HG02678 (cell line): Measurements from ENCODE around the gene SPNS1.
A peak's percentile ranks its signal among the peaks of the same experiment; 100 is the strongest.
"Not testable (repeated sequence)": the region's sequence is repeated elsewhere in the genome, so short reads cannot be mapped to it uniquely, and the experiment has no call there.

Source experiments
- ATAC-seq: cut with Tn5 transposase; IDR thresholded peaks from one replicate; pipeline ENCODE4 v1.9.1; 2021; ENCODE audit warnings: mild to moderate bottlenecking, moderate library complexity; ENCODE audit not compliant: unreplicated experiment

The SPNS1 gene

GRCh38 chr16:28951410-28951943, 23.1 kb upstream of the SPNS1 start:
- ATAC-seq, result peak; percentile 25

GRCh38 chr16:28958216-28958615, 16.4 kb upstream of the SPNS1 start:
- ATAC-seq, result no peak

- no peak for ATAC-seq
Measured at GRCh38 chr16:28958836-28959235, 15.7 kb upstream of the SPNS1 start.

- ATAC-seq, result no peak
Measured at GRCh38 chr16:28964072-28964471, 10.5 kb upstream of the SPNS1 start.

GRCh38 chr16:28964496-28964895, 10.1 kb upstream of the SPNS1 start:
- no peak for ATAC-seq

- ATAC-seq, result no peak
Measured at GRCh38 chr16:28967156-28967555, 7.4 kb upstream of the SPNS1 start.

GRCh38 chr16:28969696-28970095, 4.9 kb upstream of the SPNS1 start:
- ATAC-seq, result not testable (repeated sequence)

- no peak for ATAC-seq
Measured at GRCh38 chr16:28974007-28974436, 556 bp upstream of the SPNS1 start.

- peak; percentile 15 for ATAC-seq
Measured at GRCh38 chr16:28975158-28975599, 601 bp downstream of the SPNS1 start.

- no peak for ATAC-seq
Measured at GRCh38 chr16:28977703-28978662, 3.4 kb downstream of the SPNS1 start.

GRCh38 chr16:28980330-28980729, 5.8 kb downstream of the SPNS1 start:
- ATAC-seq, result not testable (repeated sequence)

- ATAC-seq, result no peak
Measured at GRCh38 chr16:28980929-28981328, 6.4 kb downstream of the SPNS1 start.

GRCh38 chr16:28981517-28981916, 6.9 kb downstream of the SPNS1 start:
- no peak for ATAC-seq

- no peak for ATAC-seq
Measured at GRCh38 chr16:28982418-28982817, 7.8 kb downstream of the SPNS1 start.

GRCh38 chr16:28982949-28983348, 8.4 kb downstream of the SPNS1 start:
- ATAC-seq, result no peak

- ATAC-seq, result no peak
Measured at GRCh38 chr16:28983644-28984043, 9.1 kb downstream of the SPNS1 start.

- no peak for ATAC-seq
Measured at GRCh38 chr16:28984091-28984490, 9.5 kb downstream of the SPNS1 start.

- ATAC-seq, result peak; percentile 66
Measured at GRCh38 chr16:28984619-28985135, 10.1 kb downstream of the SPNS1 start, which contains the start of gene LAT. Gene LAT (plus strand): TSS chr16:28985052. CDS start chr16:28985418, 366 bp downstream.

- ATAC-seq, result peak; percentile 31
Measured at GRCh38 chr16:28985211-28986041, 10.8 kb downstream of the SPNS1 start.

- no peak for ATAC-seq
Measured at GRCh38 chr16:28986046-28986445, 11.5 kb downstream of the SPNS1 start.

- ATAC-seq, result no peak
Measured at GRCh38 chr16:28986492-28986891, 11.9 kb downstream of the SPNS1 start.
